Common myeloid progenitor, CD34-positive (primary cell): ENCODE results near the gene TMEM86A.
"Not testable (repeated sequence)": the region's sequence is repeated elsewhere in the genome, so short reads cannot be mapped to it uniquely, and the experiment has no call there.

ENCODE experiments used
- CTCF ChIA-PET: fragments of 350-600 bp; sonication (Branson Sonifier 250); formaldehyde crosslinking; loops from one replicate; lab custom pipeline; 2021; ENCODE audit warnings: antibody characterized with exemption; lab: Charles Lee
- POLR2A ChIA-PET: fragments of 350-600 bp; sonication (Branson Sonifier 250); formaldehyde crosslinking; loops from one replicate; lab custom pipeline; 2021; ENCODE audit warnings: antibody characterized with exemption; lab: Charles Lee
- DNase-seq, 3 donors: peaks; one replicate each; pipeline versions ENCODE4 v3.0.0 to v3.0.0-alpha.2; 2013
- H3K27ac ChIP-seq, 2 experiments: 1 replicate in 1 of 2; 2 replicates in 1 of 2; pipeline ENCODE4 v1.7.0; 2013; ENCODE audit warnings: inconsistent platforms in 2 of 2, low read length in 2 of 2, mild to moderate bottlenecking in 2 of 2, low read depth in 1 of 2, moderate library complexity in 1 of 2; ENCODE audit not compliant: severe bottlenecking in 2 of 2, insufficient read depth in 1 of 2, poor library complexity in 1 of 2
- H3K27me3 ChIP-seq, 5 experiments: replicated peaks in 2 of 5; 1 replicate in 3 of 5; 2 replicates in 2 of 5; pipeline versions ENCODE4 v1.6.1 to v1.7.0; 2013; ENCODE audit warnings: low read length in 4 of 5, mild to moderate bottlenecking in 2 of 5, moderate library complexity in 2 of 5, inconsistent platforms in 1 of 5; ENCODE audit not compliant: insufficient read depth in 5 of 5, control insufficient read depth in 4 of 5
- H3K36me3 ChIP-seq, 4 experiments: 1 replicate in 2 of 4; 2 replicates in 2 of 4; pipeline versions ENCODE4 v1.6.1 to v1.7.0; 2013; ENCODE audit warnings: low read length in 3 of 4, control low read depth in 1 of 4, mild to moderate bottlenecking in 1 of 4; ENCODE audit not compliant: control insufficient read depth in 4 of 4, insufficient read depth in 4 of 4
- H3K4me1 ChIP-seq, 4 experiments: 1 replicate in 3 of 4; 2 replicates in 1 of 4; pipeline versions ENCODE4 v1.6.1 to v1.7.1; 2013; ENCODE audit warnings: low read length in 3 of 4, mild to moderate bottlenecking in 3 of 4, control low read depth in 1 of 4, inconsistent platforms in 1 of 4, moderate library complexity in 1 of 4; ENCODE audit not compliant: control insufficient read depth in 4 of 4, insufficient read depth in 4 of 4; ENCODE audit errors: control extremely low read depth in 1 of 4
- H3K4me3 ChIP-seq, 7 experiments: 1 replicate in 4 of 7; 2 replicates in 3 of 7; pipeline versions ENCODE4 v1.5.1 to v1.7.0; 2013; ENCODE audit warnings: mild to moderate bottlenecking in 7 of 7, low read length in 6 of 7, moderate library complexity in 6 of 7, inconsistent platforms in 2 of 7, low read depth in 2 of 7, control low read depth in 1 of 7; ENCODE audit not compliant: insufficient read depth in 4 of 7, control insufficient read depth in 1 of 7; ENCODE audit errors: extremely low read depth in 1 of 7
- H3K9me3 ChIP-seq, 5 experiments: 1 replicate in 4 of 5; 2 replicates in 1 of 5; pipeline versions ENCODE4 v1.6.1 to v1.7.1; 2013; ENCODE audit warnings: low read length in 4 of 5, mild to moderate bottlenecking in 2 of 5, inconsistent platforms in 1 of 5, low read depth in 1 of 5, moderate library complexity in 1 of 5; ENCODE audit not compliant: control insufficient read depth in 4 of 5, insufficient read depth in 2 of 5; ENCODE audit errors: control extremely low read depth in 1 of 5
- whole genome bisulfite sequencing: methylation state at CpG from one replicate; pipeline ENCODE4 v1.1.5; 2013; ENCODE audit not compliant: insufficient coverage; 5-methylcytosine and 5-hydroxymethylcytosine counted together

The TMEM86A gene

DNA sequence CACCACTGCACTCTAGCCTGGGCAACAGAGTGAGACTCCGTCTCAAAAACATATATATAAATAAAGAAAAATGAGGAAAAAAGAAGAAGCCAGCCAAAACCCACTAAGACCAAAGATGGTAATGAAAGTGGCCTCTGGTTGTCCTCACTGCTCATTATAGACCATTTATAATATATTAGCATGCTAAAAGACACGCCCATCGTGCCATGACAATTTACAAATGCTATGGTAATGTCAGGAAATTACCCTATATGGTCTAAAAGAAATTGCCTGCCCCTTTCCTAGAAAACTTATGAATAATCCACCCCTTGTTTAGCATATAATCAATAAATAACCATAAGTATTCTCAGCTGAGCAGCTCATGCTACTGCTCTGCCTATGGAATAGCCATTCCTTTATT, 16.1 kb upstream of the TMEM86A start:
- H3K4me3 ChIP-seq: no peak overlapping the region
- peaks cover 0 to 3% (median 0%) of the 10 kb centered on the region in 5 experiments for H3K27me3 ChIP-seq
- POLR2A ChIA-PET: no interaction called here
- H3K9me3 ChIP-seq: no peaks in the 10 kb centered on the region
- CTCF ChIA-PET: no interaction called here
- no peak overlapping the region for H3K27ac ChIP-seq
- no peak for DNase-seq
- H3K36me3 ChIP-seq: no peaks in the 10 kb centered on the region
- no peaks in the 10 kb centered on the region for H3K4me1 ChIP-seq
- WGBS: no CpG with 5 or more reads among the region's 3 CpGs

DNA sequence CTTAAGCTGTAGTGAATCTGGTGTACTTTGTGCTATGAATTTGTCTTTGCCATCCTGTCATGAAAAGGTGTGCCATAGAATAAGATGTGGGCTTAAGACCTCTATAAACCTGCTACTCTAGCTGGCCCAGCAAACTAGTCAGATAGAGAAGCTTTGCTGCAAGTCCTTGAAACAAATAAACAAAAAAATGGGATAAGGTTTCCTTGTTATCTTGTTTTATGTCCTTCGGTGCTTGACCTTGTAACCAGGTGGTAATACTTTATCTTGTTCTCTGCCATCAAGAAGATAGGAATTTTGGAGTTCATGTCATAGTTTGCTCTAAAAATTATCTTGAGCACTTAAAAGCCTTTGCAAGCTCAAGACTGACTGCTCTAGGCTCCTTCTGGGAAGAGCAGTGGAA, 14.3 kb upstream of the TMEM86A start:
- H3K4me3 ChIP-seq: no peak overlapping the region
- 100% methylated on average over 1 of the region's 1 CpG for WGBS
- H3K36me3 ChIP-seq: no peaks in the 10 kb centered on the region
- no peak overlapping the region for H3K27ac ChIP-seq
- CTCF ChIA-PET: interaction anchor here (1.1 to 1.2 kb wide), 2 partner anchors 11 to 25 kb away, joined by 3 to 4 read pairs; no protein-coding TSS in a partner anchor
- no peak for DNase-seq
- H3K9me3 ChIP-seq: no peaks in the 10 kb centered on the region
- POLR2A ChIA-PET: no interaction called here
- peaks cover 0 to 3% (median 0%) of the 10 kb centered on the region in 5 experiments for H3K27me3 ChIP-seq
- H3K4me1 ChIP-seq: no peaks in the 10 kb centered on the region

DNA sequence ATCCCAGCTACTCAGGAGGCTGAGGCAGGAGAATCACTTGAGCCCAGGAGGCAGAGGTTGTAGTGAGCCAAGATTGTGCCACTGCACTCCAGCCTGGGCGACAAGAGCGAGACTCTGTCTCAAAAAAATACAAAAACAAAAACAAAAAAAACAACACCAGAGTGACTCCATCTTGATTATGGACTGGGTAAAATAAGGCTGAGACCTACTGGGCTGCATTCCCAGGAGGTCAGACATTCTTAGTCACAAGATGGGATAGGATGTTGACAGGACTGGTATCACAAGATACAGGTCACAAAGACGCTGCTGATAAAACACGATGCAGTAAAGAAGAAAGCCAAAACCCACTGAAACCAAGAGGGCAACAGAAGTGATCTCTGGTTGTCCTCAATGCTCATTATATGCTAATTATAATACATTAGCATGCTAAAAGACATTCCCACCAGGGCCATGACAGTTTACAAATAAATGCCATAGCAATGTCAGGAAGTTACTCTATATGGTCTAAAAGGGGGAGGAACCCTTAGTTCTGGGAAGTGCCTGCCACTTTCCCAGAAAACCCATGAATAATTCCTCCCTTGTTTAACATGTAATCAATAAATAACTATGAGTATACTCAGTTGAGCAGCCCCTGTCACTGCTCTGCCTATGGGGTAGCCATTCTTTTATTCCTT, 7.0 kb upstream of the TMEM86A start:
- H3K27me3 ChIP-seq, H3K9me3 ChIP-seq, POLR2A ChIA-PET, H3K36me3 ChIP-seq, CTCF ChIA-PET, H3K4me3 ChIP-seq, H3K27ac ChIP-seq, H3K4me1 ChIP-seq, DNase-seq: not testable (repeated sequence)
- 72% methylated on average over 2 of the region's 4 CpGs for WGBS

- 73% methylated on average over 6 of the region's 9 CpGs for WGBS
- Histone ChIP-seq H3K27ac (no peak overlapping the region), H3K9me3 (peaks cover 0 to 1% (median 0%) of the 10 kb centered on the region in 5 experiments), H3K4me3 (no peak overlapping the region), H3K36me3 (no peaks in the 10 kb centered on the region), H3K27me3 (peaks cover 0 to 12% (median 0%) of the 10 kb centered on the region in 5 experiments), H3K4me1 (peaks cover under 1 to 4% (median 3%) of the 10 kb centered on the region in 4 experiments)
- POLR2A ChIA-PET: no interaction called here
- DNase-seq: peak in 2 of 3 donors; percentile 18 to 37
- CTCF ChIA-PET: no interaction called here
Observed at GRCh38 chr11:18692941-18693760, 5.4 kb upstream of the TMEM86A start.

GRCh38 chr11:18696638-18697225, 1.8 kb upstream of the TMEM86A start:
- peaks cover 0 to 3% (median 0%) of the 10 kb centered on the region in 4 experiments for H3K36me3 ChIP-seq
- WGBS: 100% methylated on average over 2 of the region's 2 CpGs
- no peak overlapping the region for H3K4me3 ChIP-seq
- ChIA-PET POLR2A (no interaction called here), CTCF (interaction anchor here (1.1 to 1.7 kb wide), 2 partner anchors 25 to 31 kb away, joined by 4 to 7 read pairs; no protein-coding TSS in a partner anchor)
- H3K27ac ChIP-seq: no peak overlapping the region
- H3K27me3 ChIP-seq: peaks cover 0 to 15% (median 0%) of the 10 kb centered on the region in 5 experiments
- peaks cover 4 to 21% (median 19%) of the 10 kb centered on the region in 4 experiments for H3K4me1 ChIP-seq
- DNase-seq: no peak
- H3K9me3 ChIP-seq: peaks cover 0 to 1% (median 0%) of the 10 kb centered on the region in 5 experiments

GRCh38 chr11:18697576-18697975, 1.0 kb upstream of the TMEM86A start:
- Histone ChIP-seq H3K9me3 (peaks cover 0 to 1% (median 0%) of the 10 kb centered on the region in 5 experiments), H3K27me3 (peaks cover 0 to 15% (median 0%) of the 10 kb centered on the region in 5 experiments), H3K36me3 (peaks cover 0 to 4% (median 0%) of the 10 kb centered on the region in 4 experiments), H3K4me3 (no peak overlapping the region), H3K27ac (no peak overlapping the region), H3K4me1 (peaks cover 4 to 21% (median 19%) of the 10 kb centered on the region in 4 experiments)
- DNase-seq: no peak
- CTCF ChIA-PET: interaction anchor here (1.7 kb wide), 1 partner anchor 24 kb away, joined by 7 read pairs; no protein-coding TSS in a partner anchor
- POLR2A ChIA-PET: no interaction called here
- WGBS: 97% methylated on average over 4 of the region's 4 CpGs
